K562 (cell line): Measurements from ENCODE around the gene UBE2A. TPM values are rescaled to one million over a fixed set of nuclear protein-coding genes. Genes with fewer than 3 reads are reported as not detected.

Source experiments
- ATAC-seq: fragments of 200-7000 bp; cut with Tn5 transposase; 3 replicates; pipeline ENCODE4 v1.9.1; 2020; ENCODE audit warnings: moderate library complexity
- BruUV-seq: library from RNA; stranded (reverse); fragments of 400-500 nt; replicated peaks from 2 replicates; lab custom pipeline; 2021; lab: Mats Ljungman, UMichigan
- CTCF ChIA-PET: fragments of 300-600 bp; formaldehyde crosslinking; extraction: SDS; loops from one replicate; lab custom pipeline; 2021; ENCODE audit warnings: low intra/inter-chr PET ratio; lab: Yijun Ruan, JAX
- POLR2A ChIA-PET: fragments of 300-600, 350-650 bp; sonication (Branson Sonifier 250); formaldehyde crosslinking; extraction: SDS; loops from one replicate; lab custom pipeline; 2021; ENCODE audit warnings: antibody characterized with exemption, inconsistent platforms; lab: Yijun Ruan, JAX
- DNase-seq, 4 experiments: peaks; one replicate each; pipeline versions ENCODE4 v3.0.0 to v3.0.0-alpha.2; 2011 to 2018; ENCODE audit warnings: low spot score in 3 of 4, mixed read lengths in 3 of 4; ENCODE audit errors: extremely low read depth in 1 of 4
- FAIRE-seq: peaks from 2 replicates; lab custom pipeline; 2011; peaks lifted over from hg19 to GRCh38; lab: Jason Lieb, UNC
- H2AFZ ChIP-seq: 2 replicates; pipeline ENCODE4 v1.6.0; 2011; ENCODE audit warnings: low read depth, low read length, control low read depth, inconsistent platforms
- H3K27ac ChIP-seq: fragments of 200-600 bp; 3 replicates; pipeline ENCODE4 v1.8.0; 2011; ENCODE audit warnings: low read depth, mild to moderate bottlenecking, control low read depth, inconsistent platforms, low read length, moderate library complexity, mixed read lengths; ENCODE audit errors: extremely low read depth
- H3K27me3 ChIP-seq, 2 experiments: fragments of 300-600 bp in 1 of 2; 2 replicates in 1 of 2; 3 replicates in 1 of 2; pipeline versions ENCODE4 v1.6.0 to v1.8.0; 2011; ENCODE audit warnings: inconsistent platforms in 2 of 2, low read length in 2 of 2, mild to moderate bottlenecking in 1 of 2, mixed read lengths in 1 of 2, moderate library complexity in 1 of 2; ENCODE audit not compliant: control insufficient read depth in 2 of 2, insufficient read depth in 2 of 2
- H3K36me3 ChIP-seq: fragments of 300-600 bp; 3 replicates; pipeline ENCODE4 v1.8.0; 2011; ENCODE audit warnings: mild to moderate bottlenecking, low read length, inconsistent platforms; ENCODE audit not compliant: control insufficient read depth, insufficient read depth
- H3K4me1 ChIP-seq, 2 experiments: fragments of 200-600 bp in 1 of 2; replicated peaks in 1 of 2; 2 replicates in 1 of 2; 3 replicates in 1 of 2; pipeline versions ENCODE4 v1.5.1 to v1.8.0; 2011; ENCODE audit warnings: inconsistent platforms in 2 of 2, low read length in 2 of 2, mild to moderate bottlenecking in 1 of 2, mixed read lengths in 1 of 2, moderate library complexity in 1 of 2; ENCODE audit not compliant: control insufficient read depth in 2 of 2, insufficient read depth in 2 of 2
- H3K4me2 ChIP-seq: 2 replicates; pipeline ENCODE4 v1.6.1; 2011; ENCODE audit warnings: low read length, control low read depth, inconsistent platforms, mixed read lengths; ENCODE audit not compliant: insufficient read depth
- H3K4me3 ChIP-seq: fragments of 200-600 bp; sonication (generic), shearing (Covaris generic); 2 replicates; pipeline ENCODE4 v1.5.1; 2016; ENCODE audit warnings: control low read depth, inconsistent platforms
- H3K79me2 ChIP-seq: fragments of 200-600 bp; 3 replicates; pipeline ENCODE4 v1.8.0; 2011; ENCODE audit warnings: low read length, inconsistent platforms; ENCODE audit not compliant: control insufficient read depth, insufficient read depth
- H3K9ac ChIP-seq, 2 experiments: 2 replicates each; pipeline versions ENCODE4 v1.6.0 to v1.6.1; 2011; ENCODE audit warnings: low read depth in 2 of 2, low read length in 2 of 2, control low read depth in 1 of 2, inconsistent platforms in 1 of 2, mild to moderate bottlenecking in 1 of 2, mixed read lengths in 1 of 2; ENCODE audit not compliant: insufficient read depth in 1 of 2
- H3K9me1 ChIP-seq: one replicate; pipeline ENCODE4 v1.6.0; 2011; ENCODE audit warnings: inconsistent platforms, mild to moderate bottlenecking, low read length, moderate library complexity; ENCODE audit not compliant: control insufficient read depth, insufficient read depth
- H3K9me3 ChIP-seq: replicated peaks from 2 replicates; pipeline ENCODE4 v1.5.1; 2011; ENCODE audit warnings: low read depth, low read length, inconsistent platforms; ENCODE audit not compliant: control insufficient read depth, insufficient read depth
- H4K20me1 ChIP-seq: replicated peaks from 2 replicates; pipeline ENCODE4 v1.6.1; 2011; ENCODE audit warnings: low read length, inconsistent platforms, mixed read lengths; ENCODE audit not compliant: control insufficient read depth, insufficient read depth
- ATF7 ChIP-seq: fragments of 450-650 bp; IDR thresholded peaks from 2 replicates; pipeline ENCODE4 v1.7.1; 2014; ENCODE audit warnings: mild to moderate bottlenecking, moderate library complexity
- BACH1 ChIP-seq: fragments of 200-800 bp; sonication (Bioruptor generic); IDR thresholded peaks from 2 replicates; pipeline ENCODE4 v1.6.1; 2016; ENCODE audit warnings: missing genetic modification characterization, missing compliant biosample characterization
- RFX1 ChIP-seq: fragments of 450-650 bp; IDR thresholded peaks from 2 replicates; pipeline ENCODE4 v1.6.1; 2016; ENCODE audit warnings: mild to moderate bottlenecking, moderate library complexity
- WGBS: fragments of 100-300 bp; shearing (Covaris generic); methylation state at CpG from one replicate; pipeline ENCODE4 v1.1.6; 2016; ENCODE audit warnings: low coverage, mixed read lengths; ENCODE audit not compliant: insufficient coverage; ENCODE audit errors: missing lambda C conversion rate; 5-methylcytosine and 5-hydroxymethylcytosine counted together
- in situ Hi-C: fragments of 300-500 bp; cut with MboI; formaldehyde crosslinking; loops from 4 replicates; pipeline ENCODE4 v1.15.0; 2018; ENCODE audit warnings: inconsistent platforms, mixed read lengths
- intact Hi-C: fragments of 100-400 bp; cut with micrococcal nuclease; formaldehyde crosslinking; loops from 2 replicates; pipeline ENCODE4 v1.14.2; 2022
- polyA plus RNA-seq, 8 experiments: library from polyadenylated mRNA; depleted of rRNA in 4 of 8; stranded (reverse) in 5 of 8; unstranded in 3 of 8; fragments of >200 nt; fragmentation: Nextera tagmentation in 2 of 8; fragmentation: Illumina TruSeq in 1 of 8; extraction: Ambion mirVana in 2 of 8; extraction: Trizol in 1 of 8; gene quantifications; 2 replicates each; pipeline versions ENCODE4 v1.2.1 to v1.2.3, GENCODE V29; 2011 to 2014; ENCODE audit warnings: inconsistent platforms in 1 of 8, missing spikeins in 1 of 8
- total RNA-seq, 7 experiments: library from RNA; depleted of rRNA in 6 of 7; stranded (reverse); fragments of >200 nt in 6 of 7; fragmentation: Illumina TruSeq in 2 of 7; extraction: Trizol in 2 of 7; gene quantifications; 2 replicates each; pipeline versions ENCODE4 v1.2.1 to v1.2.3, GENCODE V29; 2011 to 2021; ENCODE audit warnings: low replicate concordance in 1 of 7

The UBE2A gene
- total and polyA plus RNA-seq, 9 of the 15 experiments (the other 6 are each of a cell fraction or from before 2014, with no cell fraction given) = 21.6 to 87.6 (median 47.8) TPM

DNA sequence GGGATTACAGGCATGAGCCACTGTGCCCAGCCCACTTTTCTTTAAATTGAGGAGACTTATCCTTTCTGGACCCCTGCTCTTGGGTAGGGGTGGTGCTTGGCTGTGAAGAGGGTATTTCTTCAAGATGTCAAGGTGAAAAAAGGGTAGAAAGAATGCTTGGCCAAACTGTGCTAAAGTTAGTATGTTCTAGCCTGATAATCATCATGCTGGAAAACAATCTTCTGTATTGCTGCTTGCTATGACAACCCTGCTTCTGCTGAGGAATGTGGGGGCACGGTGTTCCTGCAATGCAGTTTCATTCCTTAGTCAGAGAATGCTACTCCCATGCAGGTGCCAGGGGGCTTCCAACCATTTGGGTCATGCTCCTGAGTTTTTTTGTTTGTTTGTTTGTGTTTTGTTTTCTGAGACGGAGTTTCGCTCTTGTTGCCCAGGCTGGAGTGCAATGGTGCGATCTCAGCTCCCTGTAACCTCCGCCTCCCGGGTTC is 4.0 kb upstream of the UBE2A start:
- Histone ChIP-seq H3K4me2 (no peak overlapping the region), H3K4me1 (peaks cover 6 to 8% of the 10 kb centered on the region in 2 experiments; a peak in 4 of 5 replicates), H3K36me3 (no peaks in the 10 kb centered on the region), H3K9me1 (no peaks in the 10 kb centered on the region), H3K9me3 (no peaks in the 10 kb centered on the region), H3K4me3 (no peak overlapping the region), H3K27ac (no peak overlapping the region)
- in situ Hi-C loops (no loop called here), intact Hi-C loops (no loop called here)
- CTCF ChIA-PET = no interaction called here
- BruUV-seq = no TSS peak
- ATAC-seq = no peak
- TF ChIP-seq BACH1 (tag) (no peak), RFX1 (peak; percentile 13; the same call in 1 of the 2 replicates)
- TF ChIP-seq, all 486 proteins: peak for 1
- POLR2A ChIA-PET = no interaction called here
- no peak for DNase-seq
- Histone ChIP-seq H3K79me2 (peaks cover 8% of the 10 kb centered on the region), H2AFZ (0 out of 2 replicates have a peak overlapping the region, but pooled peaks have one; percentile 4), H4K20me1 (no peaks in the 10 kb centered on the region), H3K9ac (no peak overlapping the region), H3K27me3 (no peaks in the 10 kb centered on the region)
- FAIRE-seq = no peak
- 70% methylated on average over 6 of the region's 6 CpGs for WGBS

DNA sequence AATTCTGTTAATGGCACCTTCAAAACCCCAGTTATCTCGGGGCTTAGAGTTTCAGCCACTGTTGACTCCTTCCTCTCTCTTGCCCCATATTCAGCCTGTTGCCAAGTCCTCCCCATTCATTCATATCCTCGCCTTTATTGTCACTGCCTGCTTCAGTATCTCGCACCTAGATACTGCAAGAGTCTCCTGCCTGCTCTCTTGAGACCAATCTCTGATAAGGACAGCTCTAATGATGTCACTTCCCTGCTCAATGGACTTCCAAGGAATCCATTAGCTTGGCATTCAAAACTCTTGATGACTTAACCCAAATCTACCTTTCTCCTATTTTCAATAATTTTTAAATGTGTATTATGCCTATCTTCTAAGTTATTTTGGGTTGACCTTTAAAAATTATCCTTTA is 1.1 kb upstream of the UBE2A start:
- peaks cover 16% of the 10 kb centered on the region for H3K79me2 ChIP-seq
- ATAC-seq (no peak), DNase-seq (peak in 2 of 4 experiments; percentile 21 to 29), FAIRE-seq (peak; percentile 49)
- no peak overlapping the region for H3K27ac ChIP-seq
- no peaks in the 10 kb centered on the region for H4K20me1 ChIP-seq
- BruUV-seq = TSS peak; percentile 74
- no peaks in the 10 kb centered on the region for H3K9me1 ChIP-seq
- ChIA-PET CTCF (interaction anchor here (1.5 kb wide), 1 partner anchor 57 kb away, joined by 6 read pairs; no protein-coding TSS in a partner anchor), POLR2A (interaction anchor here (0.8 to 2.3 kb wide), 4 partner anchors 8 to 216 kb away, joined by 4 to 11 read pairs (median 6); partner anchors contain the start of gene STEEP1)
- peak overlapping the region; percentile 88; the same call in 1 of the 2 replicates for H3K4me3 ChIP-seq
- H3K27me3 ChIP-seq = no peaks in the 10 kb centered on the region
- peaks cover 8 to 10% of the 10 kb centered on the region in 2 experiments; a peak in 3 of 5 replicates for H3K4me1 ChIP-seq
- in situ Hi-C loops = no loop called here
- H3K9ac ChIP-seq = peak overlapping the region in 1 of 2 experiments; percentile 85; a peak in 1 of 4 replicates
- peak overlapping the region; percentile 92 for H2AFZ ChIP-seq
- intact Hi-C loops = no loop called here
- WGBS = 0% methylated on average over 3 of the region's 3 CpGs
- H3K9me3 ChIP-seq = no peaks in the 10 kb centered on the region
- H3K4me2 ChIP-seq = peak overlapping the region; percentile 90
- H3K36me3 ChIP-seq = peaks cover 19% of the 10 kb centered on the region; the same call in 2 of the 3 replicates
- peak; percentile 45; the same call in 1 of the 2 replicates for TF ChIP-seq ATF7
